HepG2 (cell line): ENCODE measurements around the gene TNXB. TPM values are rescaled to one million over a fixed set of nuclear protein-coding genes. Genes with fewer than 3 reads are reported as not detected.

ENCODE experiments used
- ATAD3A ChIP-seq: sonication (generic); formaldehyde crosslinking; IDR thresholded peaks from 2 replicates; pipeline ENCODE4 v1.4.0; 2020; ENCODE audit warnings: missing genetic modification reagents
- FOSL2 ChIP-seq: sonication (generic); formaldehyde crosslinking; IDR thresholded peaks from 2 replicates; pipeline ENCODE4 v1.4.0; 2020; ENCODE audit warnings: missing genetic modification reagents
- GZF1 ChIP-seq: sonication (generic); formaldehyde crosslinking; IDR thresholded peaks from 2 replicates; pipeline ENCODE4 v1.5.1; 2020; ENCODE audit warnings: mild to moderate bottlenecking, missing genetic modification reagents
- HNRNPLL ChIP-seq: fragments of 200-400 bp; formaldehyde crosslinking; IDR thresholded peaks from 2 replicates; pipeline ENCODE4 v1.6.1; 2017; ENCODE audit warnings: mild to moderate bottlenecking, low read depth, low read length; ENCODE audit not compliant: poor library complexity, severe bottlenecking
- HOXA9 ChIP-seq: sonication (generic); formaldehyde crosslinking; IDR thresholded peaks from 2 replicates; pipeline ENCODE4 v1.8.1; 2022; ENCODE audit warnings: missing genetic modification reagents, mild to moderate bottlenecking, moderate library complexity, borderline replicate concordance
- MAFF ChIP-seq: IDR thresholded peaks from 2 replicates; pipeline ENCODE4 v1.6.1; 2011; ENCODE audit warnings: low read depth, low read length, improper control_type of control experiment
- NRL ChIP-seq: sonication (generic); formaldehyde crosslinking; IDR thresholded peaks from 2 replicates; pipeline ENCODE4 v1.5.0; 2020; ENCODE audit warnings: missing genetic modification reagents, mild to moderate bottlenecking, moderate library complexity, borderline replicate concordance
- POGZ ChIP-seq: sonication (generic); formaldehyde crosslinking; IDR thresholded peaks from 2 replicates; pipeline ENCODE4 v1.4.0; 2020; ENCODE audit warnings: mild to moderate bottlenecking, missing genetic modification reagents
- RAD51 ChIP-seq: fragments of 450-650 bp; IDR thresholded peaks from 2 replicates; pipeline ENCODE4 v1.6.1; 2016; ENCODE audit warnings: borderline replicate concordance
- YEATS2 ChIP-seq: sonication (generic); formaldehyde crosslinking; IDR thresholded peaks from 2 replicates; pipeline ENCODE4 v1.4.0; 2020; ENCODE audit warnings: missing genetic modification reagents, borderline replicate concordance
- ZKSCAN5 ChIP-seq: sonication (generic); formaldehyde crosslinking; IDR thresholded peaks from 2 replicates; pipeline ENCODE4 v1.5.1; 2020; ENCODE audit warnings: mild to moderate bottlenecking, missing genetic modification reagents
- ZNF17 ChIP-seq: sonication (generic); formaldehyde crosslinking; IDR thresholded peaks from 2 replicates; pipeline ENCODE4 v1.5.0; 2020; ENCODE audit warnings: mild to moderate bottlenecking, missing genetic modification reagents
- ZNF256 ChIP-seq: sonication (generic); formaldehyde crosslinking; conservative IDR thresholded peaks from 2 replicates; pipeline ENCODE4 v1.4.0; 2020; ENCODE audit warnings: missing genetic modification reagents
- ZNF546 ChIP-seq: sonication (generic); formaldehyde crosslinking; conservative IDR thresholded peaks from 2 replicates; pipeline ENCODE4 v1.8.1; 2023; ENCODE audit warnings: mild to moderate bottlenecking, missing genetic modification reagents
- ZNF549 ChIP-seq: sonication (generic); formaldehyde crosslinking; IDR thresholded peaks from 2 replicates; pipeline ENCODE4 v1.5.0; 2020; ENCODE audit warnings: missing genetic modification reagents
- ZNF720 ChIP-seq: sonication (generic); formaldehyde crosslinking; IDR thresholded peaks from 2 replicates; pipeline ENCODE4 v1.4.0; 2020; ENCODE audit warnings: missing genetic modification reagents
- polyA plus RNA-seq, 8 experiments: library from polyadenylated mRNA; depleted of rRNA in 3 of 8; stranded (reverse) in 7 of 8; unstranded in 1 of 8; fragments of >200 nt; fragmentation: Illumina TruSeq in 4 of 8; extraction: Trizol in 4 of 8; gene quantifications; 2 replicates each; pipeline versions ENCODE4 v1.2.1 to v1.2.3, GENCODE V29; 2011 to 2016; ENCODE audit warnings: low read depth in 4 of 8, missing spikeins in 1 of 8, mixed read lengths in 1 of 8; ENCODE audit not compliant: insufficient read depth in 1 of 8
- total RNA-seq, 5 experiments: library from RNA; depleted of rRNA; stranded (reverse); fragments of >200 nt; fragmentation: Illumina TruSeq; extraction: Trizol; gene quantifications; 2 replicates each; pipeline ENCODE4 v1.2.3, GENCODE V29; 2016; ENCODE audit warnings: low read depth in 1 of 5
- TF ChIP-seq, protein P1 (sequence below): sonication (generic); formaldehyde crosslinking; IDR thresholded peaks from 2 replicates; pipeline ENCODE4 v1.5.0; 2020; ENCODE audit warnings: mild to moderate bottlenecking, missing genetic modification reagents, borderline replicate concordance
- TF ChIP-seq, protein P2 (sequence below): sonication (generic); formaldehyde crosslinking; IDR thresholded peaks from 2 replicates; pipeline ENCODE4 v1.4.0; 2020; ENCODE audit warnings: mild to moderate bottlenecking, missing genetic modification reagents
- TF ChIP-seq, protein P3 (sequence below): IDR thresholded peaks from 2 replicates; pipeline ENCODE4 v1.6.1; 2016; ENCODE audit warnings: missing genetic modification reagents, missing compliant biosample characterization

TNXB gene
- total and polyA plus RNA-seq, 2 of the 13 experiments (the other 11 are each of a cell fraction or from before 2014, with no cell fraction given), result 1.6 to 2.7 TPM

DNA sequence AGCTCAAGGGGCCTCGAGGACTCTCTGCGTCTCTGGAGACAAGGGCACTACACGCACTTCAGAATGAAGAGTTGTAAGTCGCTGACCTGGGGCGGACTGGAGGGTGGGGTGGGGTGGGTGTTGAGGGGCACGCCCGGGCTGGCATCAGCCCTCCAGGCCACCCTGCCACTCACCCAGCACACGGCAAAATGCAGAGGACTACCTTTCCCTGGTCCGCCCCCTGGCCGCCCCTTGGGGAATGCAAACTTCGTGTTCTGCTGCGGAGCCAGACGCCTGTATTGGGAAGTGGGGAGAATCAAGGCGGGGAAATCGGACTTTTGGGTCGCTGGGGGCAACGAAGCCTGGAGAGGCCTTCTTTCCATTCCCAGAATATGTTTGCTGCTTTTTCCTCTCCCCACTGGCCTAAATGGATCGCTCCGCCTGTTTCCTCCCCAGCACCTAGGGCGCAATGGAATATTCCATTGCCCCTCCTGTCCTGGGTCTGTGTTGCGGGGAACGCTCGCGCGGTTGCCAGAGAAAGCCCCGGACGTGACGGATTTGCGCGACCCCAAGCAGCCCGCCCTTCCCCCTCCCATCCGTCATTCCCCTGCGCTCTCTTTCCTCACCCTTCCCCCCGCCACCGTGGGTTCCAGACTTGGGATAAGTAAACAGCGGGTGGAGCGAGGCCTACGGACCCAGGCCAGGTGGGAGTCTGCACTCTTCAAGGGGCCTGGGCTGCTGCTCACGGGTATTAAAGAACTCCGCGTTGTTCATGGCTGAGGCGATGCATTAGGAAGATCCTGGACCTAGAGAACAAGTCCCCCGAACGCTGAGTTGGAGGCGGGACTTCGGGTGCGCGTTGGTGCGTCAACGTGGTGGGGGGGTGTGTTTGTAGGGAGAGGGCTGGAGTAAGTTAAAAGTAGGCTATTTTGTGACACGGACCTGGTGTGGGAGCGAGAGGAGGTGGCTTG lies 44.7 kb upstream of the TNXB start, which contains the start of gene PPT2 (continued):
- TF ChIP-seq, protein P1, sequence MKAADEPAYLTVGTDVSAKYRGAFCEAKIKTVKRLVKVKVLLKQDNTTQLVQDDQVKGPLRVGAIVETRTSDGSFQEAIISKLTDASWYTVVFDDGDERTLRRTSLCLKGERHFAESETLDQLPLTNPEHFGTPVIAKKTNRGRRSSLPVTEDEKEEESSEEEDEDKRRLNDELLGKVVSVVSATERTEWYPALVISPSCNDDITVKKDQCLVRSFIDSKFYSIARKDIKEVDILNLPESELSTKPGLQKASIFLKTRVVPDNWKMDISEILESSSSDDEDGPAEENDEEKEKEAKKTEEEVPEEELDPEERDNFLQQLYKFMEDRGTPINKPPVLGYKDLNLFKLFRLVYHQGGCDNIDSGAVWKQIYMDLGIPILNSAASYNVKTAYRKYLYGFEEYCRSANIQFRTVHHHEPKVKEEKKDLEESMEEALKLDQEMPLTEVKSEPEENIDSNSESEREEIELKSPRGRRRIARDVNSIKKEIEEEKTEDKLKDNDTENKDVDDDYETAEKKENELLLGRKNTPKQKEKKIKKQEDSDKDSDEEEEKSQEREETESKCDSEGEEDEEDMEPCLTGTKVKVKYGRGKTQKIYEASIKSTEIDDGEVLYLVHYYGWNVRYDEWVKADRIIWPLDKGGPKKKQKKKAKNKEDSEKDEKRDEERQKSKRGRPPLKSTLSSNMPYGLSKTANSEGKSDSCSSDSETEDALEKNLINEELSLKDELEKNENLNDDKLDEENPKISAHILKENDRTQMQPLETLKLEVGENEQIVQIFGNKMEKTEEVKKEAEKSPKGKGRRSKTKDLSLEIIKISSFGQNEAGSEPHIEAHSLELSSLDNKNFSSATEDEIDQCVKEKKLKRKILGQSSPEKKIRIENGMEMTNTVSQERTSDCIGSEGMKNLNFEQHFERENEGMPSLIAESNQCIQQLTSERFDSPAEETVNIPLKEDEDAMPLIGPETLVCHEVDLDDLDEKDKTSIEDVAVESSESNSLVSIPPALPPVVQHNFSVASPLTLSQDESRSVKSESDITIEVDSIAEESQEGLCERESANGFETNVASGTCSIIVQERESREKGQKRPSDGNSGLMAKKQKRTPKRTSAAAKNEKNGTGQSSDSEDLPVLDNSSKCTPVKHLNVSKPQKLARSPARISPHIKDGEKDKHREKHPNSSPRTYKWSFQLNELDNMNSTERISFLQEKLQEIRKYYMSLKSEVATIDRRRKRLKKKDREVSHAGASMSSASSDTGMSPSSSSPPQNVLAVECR (CRISPR knock-in tag), result peak; percentile 84
- TF ChIP-seq POGZ (CRISPR knock-in tag) (no peak; the same call in 1 of the 2 replicates), ZKSCAN5 (CRISPR knock-in tag) (no peak), ZNF546 (CRISPR knock-in tag) (no peak; the same call in 1 of the 2 replicates), HNRNPLL (peak; percentile 85), ZNF256 (CRISPR knock-in tag) (peak; percentile 78), FOSL2 (no peak; the same call in 1 of the 2 replicates), HOXA9 (no peak; the same call in 1 of the 2 replicates), ATAD3A (CRISPR knock-in tag) (no peak), ZNF549 (CRISPR knock-in tag) (no peak), NRL (CRISPR knock-in tag) (peak; percentile 14), ZNF17 (CRISPR knock-in tag) (no peak), ZNF720 (CRISPR knock-in tag) (0 out of 2 replicates have a peak, but pooled peaks have one; percentile 7), YEATS2 (peak; percentile 93), GZF1 (no peak), RAD51 (no peak), MAFF (0 out of 2 replicates have a peak, but pooled peaks have one; percentile 31)
- TF ChIP-seq, protein P2, sequence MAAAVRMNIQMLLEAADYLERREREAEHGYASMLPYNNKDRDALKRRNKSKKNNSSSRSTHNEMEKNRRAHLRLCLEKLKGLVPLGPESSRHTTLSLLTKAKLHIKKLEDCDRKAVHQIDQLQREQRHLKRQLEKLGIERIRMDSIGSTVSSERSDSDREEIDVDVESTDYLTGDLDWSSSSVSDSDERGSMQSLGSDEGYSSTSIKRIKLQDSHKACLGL (CRISPR knock-in tag), result no peak; the same call in 1 of the 2 replicates
- TF ChIP-seq, protein P3, sequence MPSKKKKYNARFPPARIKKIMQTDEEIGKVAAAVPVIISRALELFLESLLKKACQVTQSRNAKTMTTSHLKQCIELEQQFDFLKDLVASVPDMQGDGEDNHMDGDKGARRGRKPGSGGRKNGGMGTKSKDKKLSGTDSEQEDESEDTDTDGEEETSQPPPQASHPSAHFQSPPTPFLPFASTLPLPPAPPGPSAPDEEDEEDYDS (CRISPR knock-in tag), result peak; percentile 69; the same call in 1 of the 2 replicates
